OCI-LY3 (cell line): ENCODE measurements around the gene FOXK2.

Experiments
- EZH2phosphoT487 ChIP-seq: fragments of 200-600 bp; shearing (Covaris generic); IDR thresholded peaks from 2 replicates; pipeline ENCODE4 v1.6.1; 2018; ENCODE audit warnings: antibody characterized with exemption, mixed run types, low read depth
- TF ChIP-seq, protein P1 (sequence below): fragments of 200-600, 300-600 bp; sonication (generic); IDR thresholded peaks from 2 replicates; pipeline ENCODE4 v1.5.1; 2014; ENCODE audit warnings: antibody characterized with exemption, low read length, low read depth

DNA sequence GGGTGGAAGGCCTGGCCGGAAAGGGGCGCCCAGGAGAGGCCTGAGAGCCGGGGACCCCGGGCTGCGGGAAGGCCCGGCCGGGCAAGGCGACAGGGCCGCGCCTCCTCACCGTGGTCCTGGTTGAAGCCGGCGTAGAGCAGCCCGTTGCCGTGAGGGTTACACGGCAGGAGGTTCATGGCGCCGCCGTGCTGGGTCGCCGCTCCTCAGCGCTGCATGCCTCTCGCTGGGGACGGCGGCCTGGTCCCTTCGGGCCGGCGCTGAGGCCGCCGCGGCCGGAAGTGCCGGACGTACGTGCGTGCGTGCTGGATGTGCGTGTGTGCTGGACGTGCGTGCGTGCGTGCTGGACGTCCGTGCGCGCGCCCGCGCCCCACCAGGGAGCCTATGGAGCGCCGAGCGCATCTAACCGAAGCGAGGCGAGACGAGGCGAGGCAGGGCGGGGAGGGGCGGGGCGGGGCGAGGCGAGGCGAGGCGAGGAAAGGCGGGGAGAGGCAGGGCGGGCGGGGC is 128.7 kb downstream of the FOXK2 start, which contains the start of gene WDR45B:
- TF ChIP-seq, protein P1, sequence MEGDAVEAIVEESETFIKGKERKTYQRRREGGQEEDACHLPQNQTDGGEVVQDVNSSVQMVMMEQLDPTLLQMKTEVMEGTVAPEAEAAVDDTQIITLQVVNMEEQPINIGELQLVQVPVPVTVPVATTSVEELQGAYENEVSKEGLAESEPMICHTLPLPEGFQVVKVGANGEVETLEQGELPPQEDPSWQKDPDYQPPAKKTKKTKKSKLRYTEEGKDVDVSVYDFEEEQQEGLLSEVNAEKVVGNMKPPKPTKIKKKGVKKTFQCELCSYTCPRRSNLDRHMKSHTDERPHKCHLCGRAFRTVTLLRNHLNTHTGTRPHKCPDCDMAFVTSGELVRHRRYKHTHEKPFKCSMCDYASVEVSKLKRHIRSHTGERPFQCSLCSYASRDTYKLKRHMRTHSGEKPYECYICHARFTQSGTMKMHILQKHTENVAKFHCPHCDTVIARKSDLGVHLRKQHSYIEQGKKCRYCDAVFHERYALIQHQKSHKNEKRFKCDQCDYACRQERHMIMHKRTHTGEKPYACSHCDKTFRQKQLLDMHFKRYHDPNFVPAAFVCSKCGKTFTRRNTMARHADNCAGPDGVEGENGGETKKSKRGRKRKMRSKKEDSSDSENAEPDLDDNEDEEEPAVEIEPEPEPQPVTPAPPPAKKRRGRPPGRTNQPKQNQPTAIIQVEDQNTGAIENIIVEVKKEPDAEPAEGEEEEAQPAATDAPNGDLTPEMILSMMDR, result no peak
- TF ChIP-seq EZH2phosphoT487, result no peak
